HG02870 (cell line): ENCODE results near the gene USP10.

Experiments
- ATAC-seq: cut with Tn5 transposase; IDR thresholded peaks from one replicate; pipeline ENCODE4 v1.9.1; 2021; ENCODE audit warnings: mild to moderate bottlenecking, moderate library complexity; ENCODE audit not compliant: unreplicated experiment

The USP10 gene

DNA sequence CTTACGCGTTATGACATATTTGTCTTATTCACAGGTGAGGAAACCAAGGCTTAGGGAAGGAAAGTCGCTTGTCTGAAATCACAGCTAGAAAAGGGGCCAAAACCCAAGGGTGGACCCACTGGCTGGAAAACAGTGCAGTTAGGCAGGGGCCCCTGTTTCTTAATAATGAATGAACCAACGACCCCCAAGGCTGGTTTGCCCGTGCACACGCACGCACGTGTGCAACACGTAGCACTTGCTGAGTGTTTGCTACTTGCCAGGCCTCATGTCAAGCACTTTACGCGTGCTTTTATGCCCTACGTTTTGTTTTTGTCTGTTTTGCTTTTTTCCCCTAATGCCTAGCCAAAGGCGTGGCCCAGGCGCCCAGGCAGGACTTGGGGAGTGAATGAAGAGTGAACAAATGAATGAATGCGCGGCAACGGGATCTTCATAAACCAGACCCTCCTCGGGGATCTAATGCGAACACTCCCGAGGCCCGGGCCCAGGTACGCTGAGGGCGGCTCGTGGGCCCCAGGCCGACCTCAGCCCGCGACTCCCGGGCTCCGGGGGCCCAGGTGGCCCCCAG is 571 bp upstream of the USP10 start:
- ATAC-seq = no peak

DNA sequence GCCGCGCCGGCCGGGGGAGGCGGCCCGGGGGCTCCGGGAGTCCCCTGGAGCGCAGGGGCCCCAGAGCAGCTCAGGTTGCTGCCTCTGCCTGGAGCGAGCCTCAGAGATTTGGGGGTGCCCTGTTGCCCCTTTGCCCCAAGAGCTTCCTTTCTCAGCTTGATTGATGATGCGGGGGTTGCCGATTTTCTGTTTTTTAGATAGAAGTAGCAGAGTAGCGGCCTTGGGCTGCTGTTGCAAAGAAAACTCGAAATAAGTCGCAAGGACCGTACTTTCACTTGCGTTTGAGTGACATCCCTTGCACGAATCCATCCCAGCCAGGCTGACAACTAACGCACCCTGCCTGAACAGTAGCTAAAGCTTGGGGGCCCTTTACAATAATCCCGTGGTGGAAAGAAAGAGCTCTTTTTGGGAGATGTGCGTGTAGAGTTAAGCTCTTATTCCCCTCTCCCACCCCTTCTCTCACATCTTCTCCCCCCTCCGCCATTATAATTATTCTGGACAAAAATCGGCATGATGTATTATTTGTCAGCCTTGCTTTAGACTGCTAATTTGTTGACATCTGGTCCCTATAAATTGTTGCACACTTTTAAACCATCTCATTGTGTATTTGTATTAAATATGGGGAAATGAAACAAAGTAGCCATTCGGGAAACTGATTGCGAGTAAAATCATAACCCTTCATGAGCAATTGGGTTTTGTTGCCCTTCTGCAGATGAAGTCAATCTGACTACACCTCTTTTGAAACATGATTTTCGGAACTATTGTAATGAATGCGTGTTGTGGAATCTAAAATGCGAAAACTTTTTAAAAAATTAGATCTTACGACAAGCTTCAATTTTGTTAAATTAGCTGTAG is 873 bp downstream of the USP10 start:
- peak; percentile 17 for ATAC-seq

DNA sequence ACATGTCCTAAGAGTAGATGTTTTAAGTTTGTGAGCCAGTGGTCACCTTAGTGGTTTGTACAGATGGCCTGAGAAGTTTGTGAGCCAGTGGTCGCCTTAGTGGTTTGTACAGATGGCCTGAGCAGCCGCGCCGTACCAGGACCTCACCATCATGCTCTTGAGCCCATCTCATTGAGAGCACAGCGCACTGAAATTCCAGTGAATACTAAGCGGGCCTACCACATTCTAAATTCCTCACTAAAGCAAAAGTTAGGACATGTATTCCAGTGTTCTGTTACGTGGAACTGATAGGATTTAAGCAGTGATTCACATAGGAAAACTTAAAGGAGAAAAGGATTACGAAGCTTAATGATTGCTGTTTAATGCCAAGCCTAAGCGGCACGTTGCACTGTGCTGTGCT is 3.9 kb downstream of the USP10 start:
- ATAC-seq = no peak

DNA sequence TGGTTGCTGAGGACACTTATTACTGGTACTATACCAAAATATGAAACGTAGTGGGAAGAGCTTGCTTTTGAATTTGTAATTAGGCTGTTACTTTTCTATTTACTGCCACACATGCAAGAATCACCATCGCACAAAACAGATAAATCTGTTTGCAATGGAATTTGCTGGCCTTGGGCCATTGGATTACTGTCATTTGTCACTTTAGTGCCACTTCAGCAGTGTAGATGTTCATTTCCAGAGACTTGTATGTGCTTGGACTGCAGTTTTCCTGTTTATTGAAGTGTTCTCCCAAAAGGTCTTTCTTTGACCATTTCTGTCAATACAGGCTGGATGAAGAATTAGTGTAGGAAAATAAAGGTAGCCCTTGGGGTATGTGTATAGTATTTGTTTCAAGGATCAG is 4.5 kb downstream of the USP10 start:
- ATAC-seq = no peak

DNA sequence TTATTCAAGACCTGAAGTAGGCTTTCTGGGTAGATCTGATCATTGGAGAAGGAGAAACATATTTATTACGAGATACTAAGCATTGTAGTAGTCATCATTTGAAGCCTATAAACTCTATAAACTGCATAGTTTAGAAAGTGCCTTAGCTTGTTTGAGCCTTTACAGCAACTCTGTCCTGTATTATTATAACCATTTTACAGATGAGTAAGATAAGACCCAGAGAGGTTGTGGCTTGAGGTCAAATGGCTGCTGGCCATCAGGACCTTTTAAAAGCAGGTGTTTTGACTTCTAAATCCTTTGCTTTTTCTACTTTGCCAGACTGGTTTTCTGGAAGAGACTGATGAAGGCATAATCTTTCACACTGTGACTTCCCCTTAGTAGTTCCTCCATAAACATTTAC is 7.1 kb downstream of the USP10 start:
- ATAC-seq = no peak

DNA sequence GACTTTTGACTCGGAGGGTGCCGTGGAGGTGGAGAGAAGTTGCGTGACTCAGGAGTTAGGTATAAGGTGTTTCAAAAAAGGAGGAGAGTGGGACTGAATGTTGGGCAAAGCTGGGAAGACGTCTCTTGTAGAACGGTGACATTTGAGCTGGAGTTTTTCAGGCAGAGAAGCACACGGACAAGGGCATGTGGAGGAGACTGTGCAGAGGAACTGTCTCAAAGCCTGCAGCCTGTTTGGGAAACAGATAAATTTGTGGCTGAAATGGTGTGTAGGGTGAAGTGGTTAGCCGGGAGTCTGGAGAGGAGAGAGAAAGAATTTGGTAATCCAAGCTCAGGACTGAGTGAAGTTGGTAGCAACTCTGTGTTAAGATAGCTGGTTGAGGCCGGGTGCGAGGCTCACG is 9.8 kb downstream of the USP10 start:
- no peak for ATAC-seq

DNA sequence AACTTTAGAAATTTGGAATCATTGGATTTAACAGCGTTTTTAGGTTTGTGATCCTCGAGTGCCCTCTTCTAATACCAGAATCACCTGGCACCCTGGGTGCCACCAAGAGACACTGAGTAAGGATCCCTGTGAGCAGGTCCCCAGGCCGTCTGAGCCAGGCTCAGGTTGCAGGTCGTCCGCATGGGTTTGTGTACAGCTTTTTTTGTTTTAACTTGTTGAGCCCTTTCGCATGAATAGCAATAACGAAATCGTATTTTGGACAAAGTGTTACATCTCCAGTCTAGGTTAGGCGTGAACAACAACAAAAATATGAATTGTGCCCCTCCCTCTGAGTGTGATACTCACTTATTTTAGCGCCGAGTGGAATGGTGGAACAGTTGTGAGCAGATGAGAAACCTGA is 10.9 kb downstream of the USP10 start:
- ATAC-seq = no peak

DNA sequence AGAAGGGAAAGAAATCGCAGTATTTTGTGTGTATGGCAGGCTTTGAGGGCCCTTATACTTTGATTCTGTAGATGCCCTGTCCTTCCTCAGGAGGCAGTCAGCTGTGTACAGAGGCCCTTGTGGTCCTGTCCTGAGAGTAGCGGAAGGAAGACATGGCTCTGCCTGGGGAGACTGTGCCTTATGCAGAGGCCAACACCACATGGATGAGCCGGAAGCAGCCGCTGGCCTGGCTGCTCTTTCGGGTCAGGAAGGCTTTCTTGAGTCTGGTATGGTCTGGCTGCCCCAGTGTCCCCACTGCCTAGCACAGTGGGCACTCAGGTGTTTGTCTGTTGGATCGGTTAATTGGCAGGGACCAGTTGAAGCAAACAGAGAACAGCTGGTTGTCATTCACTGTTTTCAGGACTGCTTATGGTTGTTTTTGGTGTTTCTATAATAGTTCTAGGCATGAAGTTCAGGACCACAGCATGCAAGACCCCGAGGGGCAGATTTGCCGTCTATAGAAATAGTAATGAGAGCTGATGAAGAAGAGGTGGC is 12.4 kb downstream of the USP10 start:
- ATAC-seq = no peak

DNA sequence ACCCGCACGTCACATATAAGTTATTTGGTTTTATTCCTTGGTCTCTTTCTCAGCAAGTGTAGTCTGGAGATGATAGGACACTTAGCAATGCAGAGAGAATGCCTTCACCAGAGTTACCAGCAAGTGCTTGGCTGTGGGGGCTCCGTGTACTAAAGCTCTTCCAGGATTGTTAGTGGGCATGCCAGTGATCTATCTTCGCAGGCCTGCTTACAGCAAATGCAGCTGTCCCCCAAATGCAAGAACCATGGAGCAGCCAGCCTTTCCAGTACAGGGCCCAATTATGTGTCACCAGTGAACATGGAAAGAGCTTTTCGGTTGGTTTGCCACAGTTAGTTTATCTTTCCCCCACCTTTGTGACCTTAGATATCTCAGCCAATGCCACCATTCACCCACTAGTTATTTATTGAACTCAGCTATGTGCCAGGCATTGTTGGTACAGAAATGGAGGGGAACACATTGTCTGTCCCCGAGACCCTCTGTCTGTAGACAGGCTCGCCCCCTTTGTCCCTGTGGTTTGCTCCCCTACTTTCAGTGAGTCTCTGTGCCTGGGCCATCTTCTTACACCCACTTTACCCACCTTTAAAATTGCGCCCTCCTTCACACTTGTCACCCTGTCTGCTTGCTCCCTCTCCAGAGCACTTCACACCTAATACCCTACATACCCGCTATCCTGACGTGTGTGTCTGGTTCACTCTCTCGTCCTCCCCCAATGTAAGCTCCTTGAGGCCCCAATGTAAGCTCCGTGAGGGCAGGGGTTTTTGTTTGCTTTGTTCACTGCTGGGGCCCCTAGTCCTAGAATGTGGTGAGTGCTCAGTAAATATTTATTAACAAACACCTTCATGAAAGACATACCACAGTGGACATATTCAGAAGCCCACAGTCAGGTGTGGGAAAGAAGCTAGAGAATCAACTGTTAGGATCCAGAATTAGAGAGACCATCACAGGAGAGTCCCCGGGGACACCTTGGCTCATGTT is 13.3 kb downstream of the USP10 start:
- ATAC-seq = no peak

DNA sequence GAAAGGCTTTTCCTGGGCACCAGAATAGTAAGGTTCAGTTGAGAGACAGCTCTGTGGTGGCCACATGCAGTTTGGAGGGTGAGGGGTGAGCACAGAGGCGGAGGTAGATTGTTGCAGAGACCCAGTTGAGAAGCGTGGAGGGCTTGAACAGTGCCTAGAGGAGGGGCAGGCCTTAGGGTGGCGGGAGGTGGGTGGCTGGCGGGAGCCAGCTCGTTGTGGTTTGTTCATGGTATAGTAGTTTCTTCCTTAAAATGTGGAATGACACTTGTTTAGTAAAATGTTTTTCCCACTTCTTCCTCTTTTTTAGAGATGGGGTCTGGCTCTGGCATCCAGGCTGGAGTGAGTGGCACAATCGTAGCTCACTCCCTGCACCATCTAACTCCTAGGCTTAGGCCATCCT is 14.2 kb downstream of the USP10 start:
- no peak for ATAC-seq

DNA sequence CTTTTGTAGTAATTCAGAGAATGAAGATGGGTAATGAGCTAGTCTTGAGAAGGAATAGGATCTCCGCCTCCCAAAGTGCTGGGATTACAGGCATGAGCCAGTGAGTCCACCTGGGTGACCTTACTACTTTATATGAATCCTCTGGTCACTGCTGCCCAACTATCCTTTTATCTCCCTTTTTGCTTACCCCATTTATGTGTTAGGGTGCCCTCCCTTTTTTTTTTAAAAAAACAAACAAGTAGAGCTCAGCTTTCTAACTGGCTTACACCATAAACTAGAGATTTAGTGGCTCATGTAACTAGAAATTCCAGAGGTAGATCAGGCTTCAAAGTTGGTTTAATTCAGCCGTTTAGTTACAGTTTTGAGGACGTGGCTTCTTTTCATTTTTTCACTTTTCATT is 15.6 kb downstream of the USP10 start:
- no peak for ATAC-seq

DNA sequence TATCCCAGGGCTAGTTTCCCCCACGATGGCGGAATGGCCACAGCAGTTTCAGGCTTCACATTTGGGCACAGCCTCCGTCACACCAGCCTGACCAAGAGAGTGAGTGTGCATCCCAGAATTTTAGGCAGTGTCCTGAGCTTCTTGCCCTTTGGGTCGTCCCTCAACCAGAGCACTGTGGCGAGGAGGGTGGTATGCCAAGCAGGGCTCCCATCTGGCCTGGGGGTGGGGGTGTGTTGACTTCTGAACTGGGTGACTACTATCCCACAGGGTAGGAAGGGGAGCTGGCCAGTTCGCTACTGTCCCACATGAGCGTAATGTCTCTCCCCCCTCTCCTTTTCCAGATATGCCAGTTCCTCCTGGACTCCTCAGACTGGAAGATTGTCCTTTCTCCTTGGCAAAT is 16.1 kb downstream of the USP10 start:
- no peak for ATAC-seq

DNA sequence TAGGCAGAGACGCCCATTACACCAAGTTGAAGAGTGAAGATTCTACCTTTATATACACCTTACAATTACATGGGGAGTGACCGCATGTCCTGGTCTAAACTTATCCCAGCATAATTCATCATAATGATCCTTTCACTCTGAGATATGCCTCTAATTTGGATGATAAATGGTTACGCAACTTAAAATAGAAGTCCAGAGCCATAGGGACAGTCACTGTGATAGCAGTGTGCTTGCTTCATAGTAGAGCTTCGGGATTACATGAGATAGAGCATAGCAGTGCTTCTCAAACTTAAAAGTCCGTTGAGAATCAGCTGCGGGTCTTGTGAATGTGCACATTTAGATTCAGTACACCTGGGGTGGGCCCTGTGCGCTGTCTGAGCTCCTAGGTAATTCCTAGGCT is 16.9 kb downstream of the USP10 start:
- ATAC-seq = no peak

DNA sequence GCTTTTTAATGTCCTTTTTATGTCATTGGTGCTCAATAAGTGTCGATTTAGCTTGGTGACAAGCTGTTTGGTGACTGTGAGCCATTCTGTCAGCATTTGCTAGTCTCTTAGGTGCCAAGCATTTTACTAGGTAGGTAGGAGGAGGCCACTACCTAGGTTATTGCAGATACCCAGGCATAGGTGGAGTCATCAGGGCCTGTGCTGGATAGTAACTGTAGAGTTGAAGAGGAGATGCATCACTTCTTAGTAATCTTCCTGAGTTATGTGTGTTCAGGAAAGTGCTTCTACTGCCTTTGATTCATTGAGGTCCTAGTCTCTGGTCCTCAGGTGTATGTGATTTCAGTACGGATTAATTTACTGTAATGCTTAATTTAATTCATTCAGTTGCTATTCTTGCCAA is 17.7 kb downstream of the USP10 start:
- no peak for ATAC-seq

DNA sequence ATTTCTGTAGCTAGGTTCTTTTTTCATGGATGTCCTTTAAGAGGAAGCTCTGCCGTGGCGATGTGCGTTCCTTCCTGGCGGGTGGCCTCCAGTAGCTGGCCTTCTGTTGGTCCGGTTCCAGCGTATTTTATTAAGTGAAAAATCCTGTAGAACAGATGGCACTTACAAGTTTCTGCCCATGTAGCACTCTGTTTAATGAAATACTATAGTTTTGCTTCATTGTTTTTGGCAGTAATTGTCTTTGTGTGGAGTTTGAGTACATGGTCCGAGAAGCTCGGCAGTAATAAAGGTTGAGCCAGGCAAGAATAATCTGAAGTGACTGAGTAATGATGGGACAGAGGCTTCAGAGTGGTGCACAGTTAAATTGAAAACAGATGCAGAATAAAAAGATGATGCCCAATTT is 20.4 kb downstream of the USP10 start:
- no peak for ATAC-seq

DNA sequence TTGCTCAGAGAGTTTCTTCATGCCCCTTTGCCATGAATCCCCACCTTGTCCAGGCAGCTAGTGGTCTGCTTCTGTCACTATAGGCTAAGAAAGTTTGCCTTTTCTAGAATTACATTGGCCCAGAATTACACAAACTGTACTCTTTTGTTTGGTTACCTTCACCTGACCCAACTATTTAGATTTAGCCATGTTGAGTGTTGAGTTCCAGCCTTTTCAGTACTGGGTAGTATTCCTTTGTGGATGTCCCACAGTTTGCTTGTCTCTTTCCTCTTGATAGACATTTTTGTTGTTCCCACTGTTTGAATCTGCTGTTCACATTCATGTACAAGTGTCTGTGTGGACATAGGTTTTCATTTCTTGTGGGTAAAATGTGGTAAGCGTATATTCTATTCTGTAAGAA is 22.3 kb downstream of the USP10 start:
- ATAC-seq = no peak

DNA sequence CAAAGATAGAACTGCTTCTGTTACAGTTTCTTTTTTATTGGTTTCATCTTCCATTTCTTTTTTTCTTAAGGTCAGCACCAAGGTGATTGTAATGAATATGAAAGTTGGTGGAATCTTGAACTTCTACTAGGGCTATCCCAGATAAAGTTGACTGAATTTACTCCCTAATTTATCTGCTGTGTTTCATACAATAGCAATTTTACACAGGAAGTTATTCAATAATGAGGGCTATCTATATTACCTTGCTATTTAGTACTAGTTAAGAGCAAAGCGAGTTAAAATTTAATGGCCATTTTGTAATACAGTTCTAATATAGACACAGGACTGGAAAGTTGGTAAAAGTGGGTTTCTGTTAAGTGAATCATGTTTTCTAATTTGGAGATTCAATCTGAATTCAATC is 24.1 kb downstream of the USP10 start:
- ATAC-seq = no peak

DNA sequence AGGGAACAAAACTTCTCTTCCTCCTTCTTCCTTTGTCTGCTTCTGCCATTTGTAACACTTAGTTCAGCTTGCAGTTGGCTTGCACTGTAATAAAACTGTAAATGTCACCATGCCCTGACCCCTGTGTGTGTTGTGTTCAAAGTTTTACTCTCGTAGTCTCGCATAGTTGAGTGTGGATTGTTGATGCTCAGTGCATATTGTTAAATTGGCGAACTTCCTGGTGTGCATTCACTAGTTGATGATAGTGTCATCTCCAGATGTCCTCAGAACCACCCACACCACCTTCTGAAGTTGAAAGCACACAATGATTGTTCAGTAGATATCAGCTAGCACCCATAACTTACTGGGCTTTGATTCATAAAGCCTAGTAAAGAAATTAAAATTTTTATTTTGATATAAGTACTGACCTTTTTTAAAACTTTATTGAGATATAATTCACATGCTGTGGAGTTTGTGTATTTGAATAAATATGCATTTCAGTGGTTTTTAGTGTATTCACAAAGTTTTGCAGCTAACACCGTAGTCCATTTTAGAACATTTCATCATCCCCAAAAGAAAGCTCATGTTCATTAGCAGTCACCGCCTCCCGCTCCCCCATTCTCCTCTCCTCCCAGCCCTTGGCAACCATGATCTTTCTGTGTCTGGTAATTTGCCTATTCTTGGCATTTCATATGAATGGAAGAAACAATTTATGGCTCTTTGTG is 25.0 kb downstream of the USP10 start:
- no peak for ATAC-seq

DNA sequence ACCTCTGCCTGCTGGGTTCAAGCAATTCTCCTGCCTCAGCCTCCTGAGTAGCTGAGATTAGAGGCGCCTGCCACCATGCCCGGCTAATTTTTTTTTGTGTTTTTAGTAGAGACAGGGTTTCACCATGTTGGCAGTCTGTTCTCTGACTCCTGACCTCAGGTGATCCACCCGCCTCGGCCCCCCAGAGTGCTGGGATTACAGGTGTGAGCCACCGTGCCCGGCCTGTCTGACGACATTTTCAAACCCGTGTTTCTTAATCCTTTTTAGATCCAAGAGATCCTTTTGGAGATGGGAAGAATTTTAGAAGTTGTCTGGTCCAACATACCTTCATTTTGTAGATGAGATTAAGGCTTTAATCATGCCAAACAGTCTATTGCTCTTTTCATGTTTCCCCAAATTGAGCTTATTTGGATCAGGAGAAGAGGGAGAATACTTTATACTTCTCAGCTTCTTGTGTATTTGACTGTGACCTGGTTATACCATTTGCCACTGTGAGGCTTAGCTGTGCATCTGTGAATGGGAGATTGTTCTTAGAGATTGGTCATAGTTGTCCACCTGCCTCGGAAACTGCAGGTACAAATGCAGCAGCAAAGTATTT is 25.8 kb downstream of the USP10 start:
- ATAC-seq = no peak

DNA sequence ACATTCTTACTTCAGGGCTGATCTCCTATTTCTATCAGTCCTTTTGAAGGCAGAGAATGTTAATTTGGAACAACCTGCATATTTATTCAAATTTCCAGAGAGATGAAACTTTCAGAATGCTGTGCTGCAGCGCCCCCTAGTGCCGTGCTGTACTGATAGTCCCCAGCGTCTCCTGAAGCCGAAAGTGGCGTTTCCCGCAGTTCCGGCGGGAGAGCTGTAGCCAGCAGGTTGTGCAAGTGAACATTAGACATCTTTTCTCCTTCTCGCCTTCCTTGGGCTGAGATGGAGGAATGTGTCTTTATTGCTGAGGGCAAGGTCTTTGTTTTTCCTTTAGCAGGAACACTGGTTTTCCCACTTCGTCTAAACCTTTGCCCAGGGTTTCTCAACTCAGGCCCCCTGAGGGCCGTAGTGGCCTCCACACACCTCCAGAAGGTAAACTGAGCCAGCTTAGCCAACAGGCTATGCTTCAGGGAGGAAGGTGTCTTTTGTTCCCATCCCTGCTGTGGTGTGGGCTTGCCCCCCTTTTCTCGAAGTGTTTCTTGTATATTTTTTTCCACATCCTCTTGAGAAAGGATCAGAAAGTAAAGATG is 26.4 kb downstream of the USP10 start:
- no peak for ATAC-seq
